Effector memory CD8-positive, alpha-beta T cell (primary cell): ENCODE data around the gene DGKZ.

ENCODE experiments used
- ATAC-seq: fragments of 150-1000 bp; cut with Tn5 transposase; replicated peaks from 2 replicates; pipeline ENCODE4 v1.10.0; 2021; ENCODE audit warnings: mild to moderate bottlenecking, moderate library complexity
- DNase-seq, 3 experiments: peaks; one replicate each; pipeline ENCODE4 v3.0.0; 2021
- H3K27ac Mint-ChIP-seq, 2 donors: one replicate each; pipeline ENCODE4 v1.8.0; 2022; ENCODE audit warnings: mild to moderate bottlenecking in 2 of 2, mixed read lengths in 2 of 2, moderate library complexity in 2 of 2
- H3K27me3 Mint-ChIP-seq, 2 donors: one replicate each; pipeline ENCODE4 v1.8.0; 2022; ENCODE audit warnings: mixed read lengths in 2 of 2
- H3K36me3 Mint-ChIP-seq: one replicate; pipeline ENCODE4 v1.8.0; 2022; ENCODE audit warnings: mild to moderate bottlenecking, moderate library complexity, mixed read lengths; ENCODE audit not compliant: insufficient read depth
- H3K4me1 Mint-ChIP-seq, 2 donors: one replicate each; pipeline ENCODE4 v1.8.0; 2022; ENCODE audit warnings: low read depth in 2 of 2, mixed read lengths in 2 of 2
- H3K4me3 Mint-ChIP-seq, 2 donors: one replicate each; pipeline ENCODE4 v1.8.0; 2022; ENCODE audit warnings: mild to moderate bottlenecking in 2 of 2, mixed read lengths in 2 of 2, moderate library complexity in 2 of 2
- H3K9me3 Mint-ChIP-seq, 2 donors: one replicate each; pipeline ENCODE4 v1.8.0; 2022; ENCODE audit warnings: mixed read lengths in 2 of 2

Gene DGKZ

GRCh38 chr11:46397526-46397925 is 50.3 kb downstream of the DGKZ start:
- peaks cover 0 to 1% of the 10 kb centered on the region in 2 donors for H3K9me3 Mint-ChIP-seq
- H3K27ac Mint-ChIP-seq: no peak overlapping the region
- no peak overlapping the region for H3K4me3 Mint-ChIP-seq
- H3K36me3 Mint-ChIP-seq: peaks cover 28% of the 10 kb centered on the region
- peaks cover 6 to 10% of the 10 kb centered on the region in 2 donors for H3K4me1 Mint-ChIP-seq
- H3K27me3 Mint-ChIP-seq: peaks cover 9 to 11% of the 10 kb centered on the region in 2 donors
- DNase-seq: no peak
- ATAC-seq: no peak

DNA sequence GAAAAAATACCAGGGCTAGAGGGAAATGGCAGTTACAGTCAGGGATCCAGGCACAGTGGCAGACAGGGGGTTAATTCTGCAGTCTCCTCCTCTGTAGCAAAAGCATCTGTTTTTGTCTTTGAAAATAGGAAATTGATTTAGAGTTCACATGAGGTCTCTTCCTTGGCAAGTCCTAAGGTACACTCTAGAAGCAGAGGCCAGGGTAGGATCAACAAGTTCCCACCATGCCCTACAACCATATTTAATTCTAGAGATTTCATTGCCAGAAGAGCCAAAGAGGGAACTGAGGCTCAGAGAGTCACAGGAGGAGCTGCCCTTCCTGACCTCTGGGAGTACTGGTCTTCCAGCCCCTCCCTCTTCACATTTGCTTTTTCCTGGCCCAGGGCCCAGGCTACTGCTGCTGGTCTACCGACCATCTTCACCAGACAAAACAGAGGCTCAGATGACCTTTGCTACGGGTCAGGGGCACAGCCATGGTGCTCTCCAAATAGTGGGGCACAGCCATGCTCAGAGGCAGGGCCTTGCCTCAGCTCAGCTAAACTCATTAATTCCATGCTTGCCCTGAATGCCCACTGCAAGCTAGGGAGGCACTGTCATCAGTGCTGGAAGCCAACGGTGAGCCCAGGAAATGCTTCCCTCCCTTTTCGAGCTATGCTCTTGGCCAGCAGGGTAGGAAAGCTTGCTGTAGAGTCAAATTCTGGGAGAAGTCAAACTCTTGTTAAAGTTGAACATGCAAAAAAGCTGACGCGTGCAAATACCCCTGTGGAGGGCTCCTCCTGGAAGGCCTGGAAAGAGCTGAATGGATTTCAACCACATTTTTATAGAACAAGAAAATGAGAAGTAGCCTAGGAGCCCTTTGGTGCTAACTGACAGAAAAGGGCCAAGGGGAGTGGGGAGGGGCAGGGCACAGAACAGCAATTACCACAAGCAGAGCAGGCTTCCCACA is 56.0 kb downstream of the DGKZ start:
- no peak for DNase-seq
- no peak overlapping the region for H3K4me3 Mint-ChIP-seq
- peaks cover 30% of the 10 kb centered on the region for H3K36me3 Mint-ChIP-seq
- no peaks in the 10 kb centered on the region for H3K27me3 Mint-ChIP-seq
- H3K4me1 Mint-ChIP-seq: no peaks in the 10 kb centered on the region
- no peak overlapping the region for H3K27ac Mint-ChIP-seq
- ATAC-seq: no peak
- H3K9me3 Mint-ChIP-seq: no peaks in the 10 kb centered on the region

DNA sequence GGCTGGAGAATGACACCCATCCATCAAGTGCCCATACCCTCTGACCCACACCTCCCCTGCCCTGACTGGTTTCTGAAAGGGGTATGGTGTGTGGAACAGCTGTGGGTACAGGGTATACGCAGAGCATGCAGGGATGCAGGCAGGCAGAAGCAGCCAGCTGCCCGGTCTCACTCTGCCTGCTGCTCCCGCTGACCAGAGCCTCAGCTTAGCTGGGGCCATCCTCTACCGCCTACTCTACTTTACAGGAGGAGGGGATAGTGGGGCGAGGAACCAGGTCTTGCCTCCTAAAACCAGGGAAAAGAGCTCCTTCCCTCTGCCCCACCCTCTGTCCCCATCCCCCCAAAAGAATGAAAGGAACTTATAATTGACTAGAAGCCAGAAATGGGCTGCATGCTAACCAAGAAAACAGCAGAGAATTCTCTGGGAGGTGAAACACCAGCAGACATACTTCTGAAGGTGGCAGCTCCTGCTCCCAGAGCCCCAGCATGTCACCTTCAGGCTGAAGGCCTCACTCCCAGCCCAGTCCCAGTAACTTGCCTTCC is 57.3 kb downstream of the DGKZ start:
- no peak overlapping the region for H3K4me3 Mint-ChIP-seq
- no peaks in the 10 kb centered on the region for H3K4me1 Mint-ChIP-seq
- peak overlapping the region in 1 of 2 donors; percentile 26 for H3K27ac Mint-ChIP-seq
- H3K27me3 Mint-ChIP-seq: no peaks in the 10 kb centered on the region
- DNase-seq (no peak), ATAC-seq (no peak)
- H3K36me3 Mint-ChIP-seq: peaks cover 39% of the 10 kb centered on the region
- H3K9me3 Mint-ChIP-seq: no peaks in the 10 kb centered on the region

DNA sequence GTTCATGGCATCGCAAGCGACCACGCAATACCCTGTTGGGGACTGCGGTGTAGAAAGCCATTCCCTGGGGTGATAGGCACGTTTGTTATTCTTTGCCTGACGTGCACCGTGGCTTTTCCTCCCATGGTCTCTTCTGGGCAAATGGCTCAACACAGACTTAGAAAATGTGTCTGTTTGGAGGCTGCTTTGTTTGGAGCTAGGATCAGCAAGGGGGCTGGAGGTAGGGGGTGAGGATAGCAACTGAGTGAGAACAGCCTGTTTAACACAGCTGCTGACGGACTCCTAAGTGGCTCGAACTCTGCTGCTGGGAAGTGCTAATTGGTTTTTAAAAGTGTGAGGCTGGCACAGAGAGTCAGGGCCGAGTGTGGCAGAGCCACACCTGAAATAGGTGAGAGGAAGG is 60.4 kb downstream of the DGKZ start:
- H3K27me3 Mint-ChIP-seq: no peaks in the 10 kb centered on the region
- no peaks in the 10 kb centered on the region for H3K9me3 Mint-ChIP-seq

GRCh38 chr11:46408407-46408986 is 61.2 kb downstream of the DGKZ start:
- H3K36me3 Mint-ChIP-seq: peaks cover 45% of the 10 kb centered on the region
- no peaks in the 10 kb centered on the region for H3K4me1 Mint-ChIP-seq
- no peak overlapping the region for H3K4me3 Mint-ChIP-seq
- no peak overlapping the region for H3K27ac Mint-ChIP-seq
- no peak for DNase-seq
- no peaks in the 10 kb centered on the region for H3K9me3 Mint-ChIP-seq
- H3K27me3 Mint-ChIP-seq: no peaks in the 10 kb centered on the region
- ATAC-seq: no peak

More for the DNA sequence above, 60.4 kb downstream of the DGKZ start:
- Mint-ChIP-seq H3K36me3 (peaks cover 48% of the 10 kb centered on the region), H3K27ac (no peak overlapping the region), H3K4me3 (no peak overlapping the region), H3K4me1 (no peaks in the 10 kb centered on the region)
- ATAC-seq (no peak), DNase-seq (no peak)

DNA sequence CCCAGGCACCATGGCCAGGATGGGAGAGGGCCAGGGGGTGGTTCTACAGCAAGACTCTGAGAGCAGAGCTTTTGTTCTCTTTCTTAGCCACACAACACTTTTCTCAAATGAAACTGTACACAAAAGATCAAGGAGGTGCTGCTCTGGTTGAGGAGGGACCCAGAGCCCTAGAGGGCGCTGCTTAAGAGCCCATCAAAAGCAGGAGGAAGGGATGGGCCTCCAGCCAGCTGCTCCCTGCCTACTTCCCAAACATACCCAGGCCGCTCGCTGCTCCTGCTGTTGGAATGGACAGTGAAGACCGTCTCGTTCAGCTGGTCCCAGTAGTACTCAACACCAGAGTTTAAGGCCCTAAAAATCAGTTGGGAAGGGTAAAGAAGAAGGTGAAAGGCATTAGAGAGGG is 62.8 kb downstream of the DGKZ start:
- H3K36me3 Mint-ChIP-seq: peaks cover 39% of the 10 kb centered on the region
- no peaks in the 10 kb centered on the region for H3K27me3 Mint-ChIP-seq
- no peak for DNase-seq
- H3K4me3 Mint-ChIP-seq: no peak overlapping the region
- H3K27ac Mint-ChIP-seq: peak overlapping the region in 1 of 2 donors; percentile 38
- H3K4me1 Mint-ChIP-seq: peaks cover 0 to 4% of the 10 kb centered on the region in 2 donors
- H3K9me3 Mint-ChIP-seq: no peaks in the 10 kb centered on the region
- no peak for ATAC-seq

- DNase-seq (no peak), ATAC-seq (no peak)
- peaks cover 30% of the 10 kb centered on the region for H3K36me3 Mint-ChIP-seq
- H3K9me3 Mint-ChIP-seq: no peaks in the 10 kb centered on the region
- peaks cover 0 to 4% of the 10 kb centered on the region in 2 donors for H3K4me1 Mint-ChIP-seq
- H3K4me3 Mint-ChIP-seq: no peak overlapping the region
- peak overlapping the region in 1 of 2 donors; percentile 26 for H3K27ac Mint-ChIP-seq
- no peaks in the 10 kb centered on the region for H3K27me3 Mint-ChIP-seq
These were observed 66.7 kb downstream of the DGKZ start for GRCh38 chr11:46413760-46414465.

GRCh38 chr11:46414466-46414796 is 67.2 kb downstream of the DGKZ start:
- H3K27ac Mint-ChIP-seq: peak overlapping the region in 1 of 2 donors; percentile 26
- H3K9me3 Mint-ChIP-seq: no peaks in the 10 kb centered on the region
- ATAC-seq: no peak
- no peak for DNase-seq
- H3K27me3 Mint-ChIP-seq: no peaks in the 10 kb centered on the region
- H3K4me3 Mint-ChIP-seq: no peak overlapping the region
- peaks cover 0 to 4% of the 10 kb centered on the region in 2 donors for H3K4me1 Mint-ChIP-seq
- peaks cover 29% of the 10 kb centered on the region for H3K36me3 Mint-ChIP-seq

DNA sequence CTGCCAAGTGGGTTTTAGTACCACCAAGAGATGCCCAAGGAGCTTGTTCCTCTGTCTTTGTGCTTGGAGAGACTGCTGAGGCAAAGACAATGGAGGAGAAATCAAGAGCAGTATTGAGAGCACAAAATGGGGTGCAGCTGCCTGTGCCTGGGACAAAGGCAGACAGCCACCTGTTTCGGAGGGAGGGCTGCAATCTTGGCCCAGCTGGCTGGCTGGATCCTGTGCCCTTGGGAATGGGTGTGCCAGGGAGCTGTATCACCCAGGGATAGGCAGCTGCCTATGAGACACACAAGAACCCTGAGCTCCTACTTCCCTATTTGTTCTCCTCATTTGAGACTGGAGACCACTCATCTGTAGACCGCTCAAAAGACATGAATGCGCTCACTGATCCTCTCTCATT is 67.6 kb downstream of the DGKZ start:
- Mint-ChIP-seq H3K27ac (peak overlapping the region in 1 of 2 donors; percentile 26), H3K4me1 (peaks cover 0 to 4% of the 10 kb centered on the region in 2 donors), H3K36me3 (peaks cover 25% of the 10 kb centered on the region), H3K27me3 (no peaks in the 10 kb centered on the region), H3K4me3 (no peak overlapping the region), H3K9me3 (no peaks in the 10 kb centered on the region)
- no peak for DNase-seq
- no peak for ATAC-seq

- no peak overlapping the region for H3K4me3 Mint-ChIP-seq
- peaks cover 22% of the 10 kb centered on the region for H3K36me3 Mint-ChIP-seq
- ATAC-seq: no peak
These were observed 70.4 kb downstream of the DGKZ start for GRCh38 chr11:46417711-46418110.

GRCh38 chr11:46418751-46419150 is 71.5 kb downstream of the DGKZ start:
- Mint-ChIP-seq H3K4me1 (peaks cover 0 to 6% of the 10 kb centered on the region in 2 donors), H3K9me3 (no peaks in the 10 kb centered on the region), H3K36me3 (peaks cover 29% of the 10 kb centered on the region), H3K4me3 (no peak overlapping the region), H3K27me3 (no peaks in the 10 kb centered on the region), H3K27ac (peak overlapping the region in 1 of 2 donors; percentile 19)
- DNase-seq (no peak), ATAC-seq (no peak)

More at GRCh38 chr11:46417711-46418110, 70.4 kb downstream of the DGKZ start:
- DNase-seq: no peak
- Mint-ChIP-seq H3K27ac (peak overlapping the region in 1 of 2 donors; percentile 42), H3K9me3 (no peaks in the 10 kb centered on the region), H3K4me1 (peaks cover 0 to 6% of the 10 kb centered on the region in 2 donors), H3K27me3 (no peaks in the 10 kb centered on the region)

DNA sequence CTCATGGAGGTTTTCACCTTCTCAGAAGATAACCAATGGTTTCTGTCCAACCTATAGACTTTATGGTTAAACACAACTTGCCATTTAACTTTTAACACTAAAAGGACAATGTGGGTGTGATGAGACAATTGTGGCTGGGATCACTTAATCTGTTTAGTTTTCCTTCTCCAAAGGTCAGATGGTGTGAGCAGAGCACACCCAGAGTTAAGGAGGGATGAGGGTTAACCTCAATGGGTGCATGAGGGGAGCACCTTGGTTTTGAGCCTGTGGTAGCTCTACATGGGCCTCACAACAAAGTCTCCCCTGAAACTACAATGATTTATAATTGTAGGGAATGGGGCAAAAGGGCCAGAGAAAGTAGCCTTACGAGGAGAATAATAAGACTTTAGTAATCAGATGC is 73.2 kb downstream of the DGKZ start:
- ATAC-seq (no peak), DNase-seq (no peak)
- no peaks in the 10 kb centered on the region for H3K27me3 Mint-ChIP-seq
- H3K27ac Mint-ChIP-seq: no peak overlapping the region
- no peaks in the 10 kb centered on the region for H3K9me3 Mint-ChIP-seq
- H3K36me3 Mint-ChIP-seq: peaks cover 32% of the 10 kb centered on the region
- no peak overlapping the region for H3K4me3 Mint-ChIP-seq
- H3K4me1 Mint-ChIP-seq: peaks cover 0 to 2% of the 10 kb centered on the region in 2 donors

- H3K27me3 Mint-ChIP-seq: no peaks in the 10 kb centered on the region
- H3K9me3 Mint-ChIP-seq: no peaks in the 10 kb centered on the region
- no peak overlapping the region for H3K27ac Mint-ChIP-seq
- peaks cover 0 to 2% of the 10 kb centered on the region in 2 donors for H3K4me1 Mint-ChIP-seq
- H3K36me3 Mint-ChIP-seq: peaks cover 30% of the 10 kb centered on the region
- DNase-seq (no peak), ATAC-seq (no peak)
- H3K4me3 Mint-ChIP-seq: no peak overlapping the region
These were observed 74.1 kb downstream of the DGKZ start for GRCh38 chr11:46421257-46421880.
